Testis (tissue), 3 donors: ENCODE results near the gene CYP4A22. TPM values are rescaled to one million over a fixed set of nuclear protein-coding genes. Genes with fewer than 3 reads are reported as not detected.
"Not testable (repeated sequence)": the region's sequence is repeated elsewhere in the genome, so short reads cannot be mapped to it uniquely, and the experiment has no call there.

ENCODE experiments used
- DNase-seq: peaks from one replicate; pipeline ENCODE4 v3.0.0-alpha.2; 2019
- H3K27ac ChIP-seq, 2 donors: fragments of 200-600 bp; sonication (generic); one replicate each; pipeline ENCODE4 v1.5.1; 2019
- H3K27me3 ChIP-seq: fragments of 200-600 bp; sonication (generic); one replicate; pipeline ENCODE4 v1.5.1; 2019
- H3K36me3 ChIP-seq: fragments of 200-600 bp; sonication (generic); one replicate; pipeline ENCODE4 v1.5.1; 2017; ENCODE audit warnings: low read depth; ENCODE audit errors: missing control alignments
- H3K4me1 ChIP-seq: fragments of 200-600 bp; sonication (generic); one replicate; pipeline ENCODE4 v1.5.1; 2019
- H3K4me3 ChIP-seq, 2 donors: fragments of 200-600 bp; sonication (generic); one replicate each; pipeline ENCODE4 v1.5.1; 2017 to 2019
- H3K9me3 ChIP-seq: fragments of 200-600 bp; sonication (generic); one replicate; pipeline ENCODE4 v1.5.1; 2017
- CTCF ChIP-seq, 3 experiments: fragments of 450-650 bp in 2 of 3; fragments of 200-600 bp in 1 of 3; sonication (generic) in 1 of 3; IDR thresholded peaks; one replicate each; pipeline ENCODE4 v1.5.1; 2016 to 2019; ENCODE audit warnings: antibody characterized with exemption in 3 of 3, mild to moderate bottlenecking in 2 of 3, moderate library complexity in 1 of 3
- POLR2A ChIP-seq: fragments of 450-650 bp; IDR thresholded peaks from one replicate; pipeline ENCODE4 v1.6.1; 2017; ENCODE audit warnings: antibody characterized with exemption, mild to moderate bottlenecking, moderate library complexity
- WGBS, 2 donors: methylation state at CpG; one replicate each; pipeline ENCODE4 v1.1.5; 2018; 5-methylcytosine and 5-hydroxymethylcytosine counted together
- intact Hi-C: fragments of 100-400 bp; cut with DNase I; formaldehyde crosslinking; loops from one replicate; pipeline ENCODE4 v1.15.1; 2023; ENCODE audit warnings: low total_unique reads
- polyA plus RNA-seq: library from polyadenylated mRNA; stranded (reverse); fragments of 350-450 nt; fragmentation: Illumina TruSeq; extraction: RNeasy Lipid Tissue Mini Kit (QIAGEN cat#74804); gene quantifications from one replicate; pipeline ENCODE4 v1.2.3, GENCODE V29; 2014; ENCODE audit warnings: low read depth, low replicate concordance; ENCODE audit not compliant: insufficient read depth
- total RNA-seq, 2 donors: library from RNA; depleted of rRNA; stranded (reverse); fragments of >200 nt; gene quantifications; one replicate each; pipeline ENCODE4 v1.2.3, GENCODE V29; 2016

Gene CYP4A22
- total and polyA plus RNA-seq, 3 donors from 2014 or later: 0.22 to 0.31 TPM; not detected in 1

DNA sequence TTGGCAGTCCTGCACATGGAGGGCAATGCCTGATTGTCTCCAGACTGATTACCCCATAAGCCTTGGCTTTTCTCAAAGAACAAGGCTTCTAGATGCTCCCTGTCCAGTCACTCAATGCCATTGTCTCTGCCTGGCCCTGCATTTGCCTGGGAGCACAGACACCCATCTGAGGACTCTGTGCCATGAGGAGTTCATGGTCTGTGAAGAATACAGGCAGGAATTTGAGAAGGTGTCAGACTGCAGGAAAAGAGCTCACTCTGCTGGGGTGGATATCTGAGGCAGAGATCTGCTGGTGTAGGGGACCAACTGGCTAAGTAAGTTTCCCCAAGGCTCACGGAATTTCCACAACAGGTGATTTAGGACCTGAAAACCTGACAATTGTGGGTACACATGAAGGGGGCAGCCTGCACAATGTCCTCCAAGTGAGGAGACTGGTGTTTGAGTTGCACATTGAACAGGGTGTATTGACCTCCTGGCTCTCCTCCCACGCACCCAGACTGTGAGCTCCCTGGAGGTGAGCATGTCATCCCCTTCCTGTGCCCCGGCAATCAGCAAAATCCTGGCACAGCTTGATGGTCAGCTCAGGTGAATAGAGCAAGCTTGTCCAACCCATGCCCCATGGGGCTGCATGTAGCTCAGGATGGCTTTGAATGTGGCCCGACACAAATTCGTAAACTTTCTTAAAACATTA is 829 bp downstream of the CYP4A22 start:
- Histone ChIP-seq H3K4me1 (no peaks in the 10 kb centered on the region), H3K4me3 (no peak overlapping the region), H3K27ac (no peak overlapping the region), H3K9me3 (no peaks in the 10 kb centered on the region), H3K27me3 (no peaks in the 10 kb centered on the region), H3K36me3 (no peaks in the 10 kb centered on the region)
- TF ChIP-seq POLR2A (no peak), CTCF (IDR thresholded peaks at IDR 0.05) (no peak)
- WGBS, 2 donors: 88 to 100% methylated on average over 4 to 5 of the region's 5 CpGs
- DNase-seq: no peak
- intact Hi-C loops: no loop called here

DNA sequence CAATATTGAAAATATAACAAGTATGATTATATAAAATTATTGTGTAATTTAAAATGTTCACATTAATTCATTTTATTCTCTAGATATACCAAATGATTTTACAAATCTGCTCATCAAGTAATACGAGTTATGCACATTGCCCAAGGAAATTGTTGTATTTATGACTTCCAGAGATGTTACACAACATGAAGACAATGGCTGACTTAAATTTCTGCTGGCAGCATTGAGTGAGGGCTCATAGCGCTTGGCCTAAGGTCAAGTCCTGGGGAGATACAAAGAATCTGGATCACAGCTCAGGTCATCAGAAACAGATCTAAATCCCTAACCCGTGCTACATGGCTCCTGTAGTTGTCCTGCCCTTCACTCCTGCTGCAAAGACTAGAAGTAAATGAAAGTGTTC is 3.1 kb downstream of the CYP4A22 start:
- not testable (repeated sequence) for DNase-seq, H3K9me3 ChIP-seq
- WGBS, 2 donors: 86 to 88% methylated on average over 3 of the region's 3 CpGs

GRCh38 chr1:47143654-47144053 is 6.4 kb downstream of the CYP4A22 start:
- H3K4me1 ChIP-seq, H3K9me3 ChIP-seq, H3K27me3 ChIP-seq, H3K27ac ChIP-seq, H3K36me3 ChIP-seq, intact Hi-C loops, H3K4me3 ChIP-seq, DNase-seq: not testable (repeated sequence)
- 63 to 69% methylated on average over 6 of the region's 6 CpGs for WGBS, 2 donors
- TF ChIP-seq CTCF (IDR thresholded peaks at IDR 0.05): peak in 1 of 3 experiments; percentile 10

More for the DNA sequence above, 3.1 kb downstream of the CYP4A22 start:
- H3K27ac ChIP-seq, H3K4me1 ChIP-seq, H3K4me3 ChIP-seq, intact Hi-C loops, H3K27me3 ChIP-seq, H3K36me3 ChIP-seq: not testable (repeated sequence)

DNA sequence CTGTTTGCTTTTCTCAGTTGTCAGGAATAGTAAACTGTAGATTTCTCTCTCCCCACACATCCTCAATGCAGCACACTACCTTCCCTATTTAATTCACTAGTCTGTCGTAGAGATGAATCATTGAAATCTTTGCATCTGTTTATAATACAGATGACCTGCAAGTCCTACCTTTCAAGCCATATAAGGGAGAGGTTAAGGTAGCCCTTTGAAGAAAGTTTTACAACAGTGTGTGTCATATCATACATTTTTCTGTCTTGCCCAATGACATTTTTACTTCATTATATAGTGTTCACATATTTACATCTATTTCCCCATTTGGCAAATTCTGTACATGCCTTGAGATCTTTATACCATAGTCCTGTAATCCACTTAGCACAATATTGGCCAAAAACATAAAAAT is 9.3 kb downstream of the CYP4A22 start:
- H3K9me3 ChIP-seq, H3K27ac ChIP-seq, H3K4me3 ChIP-seq, H3K4me1 ChIP-seq, H3K36me3 ChIP-seq, DNase-seq, intact Hi-C loops, H3K27me3 ChIP-seq: not testable (repeated sequence)
- WGBS, 2 donors: 34 to 42% methylated on average over 1 of the region's 1 CpG

GRCh38 chr1:47147047-47147785 is 10.0 kb downstream of the CYP4A22 start:
- intact Hi-C loops: no loop called here
- no peaks in the 10 kb centered on the region for H3K36me3 ChIP-seq
- DNase-seq: no peak
- no peaks in the 10 kb centered on the region for H3K27me3 ChIP-seq
- no peaks in the 10 kb centered on the region for H3K4me1 ChIP-seq
- H3K4me3 ChIP-seq: no peak overlapping the region
- no peak for TF ChIP-seq POLR2A
- TF ChIP-seq CTCF (IDR thresholded peaks at IDR 0.05): no peak
- WGBS, 2 donors: 37 to 59% methylated on average over 6 of the region's 6 CpGs
- H3K9me3 ChIP-seq: no peaks in the 10 kb centered on the region
- H3K27ac ChIP-seq: no peak overlapping the region

- H3K27ac ChIP-seq, H3K36me3 ChIP-seq, H3K4me3 ChIP-seq, H3K27me3 ChIP-seq, intact Hi-C loops, H3K4me1 ChIP-seq, DNase-seq, H3K9me3 ChIP-seq: not testable (repeated sequence)
- WGBS, 2 donors: 46 to 47% methylated on average over 9 of the region's 9 CpGs
Observed at GRCh38 chr1:47149162-47149561, 11.9 kb downstream of the CYP4A22 start.

GRCh38 chr1:47156457-47156856 is 19.2 kb downstream of the CYP4A22 start:
- intact Hi-C loops, H3K9me3 ChIP-seq, DNase-seq, H3K4me1 ChIP-seq, H3K4me3 ChIP-seq, H3K27me3 ChIP-seq, H3K36me3 ChIP-seq, H3K27ac ChIP-seq: not testable (repeated sequence)

DNA sequence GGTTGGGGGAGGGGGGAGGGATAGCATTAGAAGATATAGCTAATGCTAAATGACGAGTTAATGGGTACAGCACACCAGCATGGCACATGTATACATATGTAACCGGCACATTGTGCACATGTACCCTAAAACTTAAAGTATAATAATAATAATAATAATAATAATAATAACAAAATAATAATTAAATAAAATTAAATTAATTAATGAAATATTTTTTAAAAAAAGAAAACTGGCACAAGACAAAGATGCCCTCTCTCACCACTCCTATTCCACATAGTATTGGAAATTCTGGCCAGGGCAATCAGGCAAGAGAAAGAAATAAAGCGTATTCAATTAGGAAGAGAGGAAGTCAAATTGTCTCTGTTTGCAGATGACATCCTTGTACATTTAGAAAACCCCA is 20.7 kb downstream of the CYP4A22 start:
- 92 to 98% methylated on average over 3 of the region's 3 CpGs for WGBS, 2 donors
- DNase-seq, H3K4me1 ChIP-seq, H3K4me3 ChIP-seq, H3K27ac ChIP-seq, H3K36me3 ChIP-seq, intact Hi-C loops, H3K27me3 ChIP-seq, H3K9me3 ChIP-seq: not testable (repeated sequence)
